Mononuclear cell (primary cell): Measurements from ENCODE around the gene ARHGEF16. TPM values are rescaled to one million over a fixed set of nuclear protein-coding genes. Genes with fewer than 3 reads are reported as not detected.

Experiments
- H3K27me3 ChIP-seq: 2 replicates; pipeline ENCODE4 v1.6.0; 2011; ENCODE audit warnings: low read length, control low read depth; ENCODE audit not compliant: insufficient read depth
- H3K4me1 ChIP-seq: 2 replicates; pipeline ENCODE4 v1.5.1; 2011; ENCODE audit warnings: mild to moderate bottlenecking, low read length, control low read depth; ENCODE audit not compliant: insufficient read depth
- H3K4me3 ChIP-seq: 2 replicates; pipeline ENCODE4 v1.5.1; 2011; ENCODE audit warnings: mild to moderate bottlenecking, low read length, moderate library complexity
- H3K9me3 ChIP-seq: 2 replicates; pipeline ENCODE4 v1.5.1; 2011; ENCODE audit warnings: low read depth, mild to moderate bottlenecking, control low read depth, low read length
- total RNA-seq: library from RNA; depleted of rRNA; stranded (reverse); fragments of >200 nt; gene quantifications from one replicate; pipeline ENCODE4 v1.2.3, GENCODE V29; 2012

ARHGEF16 gene
- total RNA-seq, 1 donor: not detected

- H3K4me1 ChIP-seq: no peaks in the 10 kb centered on the region
- H3K4me3 ChIP-seq: no peak overlapping the region
- H3K9me3 ChIP-seq: no peaks in the 10 kb centered on the region
- H3K27me3 ChIP-seq: no peaks in the 10 kb centered on the region
Observed at GRCh38 chr1:3498986-3499385, 44.5 kb downstream of the ARHGEF16 start.

DNA sequence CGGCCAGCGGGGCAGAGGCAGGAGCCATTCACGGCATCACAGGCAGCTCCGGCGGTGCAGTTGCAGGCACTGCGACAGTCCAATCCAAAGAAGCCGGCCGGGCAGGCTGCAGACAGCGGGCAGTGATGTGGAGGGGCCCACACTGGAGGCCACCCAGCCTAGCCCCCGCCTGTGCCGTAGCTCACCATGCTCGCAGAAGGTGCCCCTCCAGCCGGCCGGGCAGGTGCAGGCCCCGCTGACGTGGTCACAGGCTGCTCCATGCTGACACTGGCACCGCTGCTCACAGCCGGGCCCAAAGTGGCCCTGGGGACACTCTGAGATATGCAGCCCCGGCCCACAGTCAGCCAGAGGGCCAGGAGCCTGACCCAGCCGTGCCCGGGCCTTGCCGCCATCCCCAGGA lies 45.1 kb downstream of the ARHGEF16 start:
- Histone ChIP-seq H3K27me3 (no peaks in the 10 kb centered on the region), H3K9me3 (no peaks in the 10 kb centered on the region), H3K4me3 (no peak overlapping the region), H3K4me1 (no peaks in the 10 kb centered on the region)

GRCh38 chr1:3500265-3500835 lies 45.9 kb downstream of the ARHGEF16 start:
- Histone ChIP-seq H3K9me3 (no peaks in the 10 kb centered on the region), H3K4me3 (no peak overlapping the region), H3K27me3 (no peaks in the 10 kb centered on the region), H3K4me1 (no peaks in the 10 kb centered on the region)

- H3K4me1 ChIP-seq: no peaks in the 10 kb centered on the region
- no peaks in the 10 kb centered on the region for H3K9me3 ChIP-seq
- H3K27me3 ChIP-seq: no peaks in the 10 kb centered on the region
- H3K4me3 ChIP-seq: no peak overlapping the region
Observed at GRCh38 chr1:3501437-3501836, 47.0 kb downstream of the ARHGEF16 start.

DNA sequence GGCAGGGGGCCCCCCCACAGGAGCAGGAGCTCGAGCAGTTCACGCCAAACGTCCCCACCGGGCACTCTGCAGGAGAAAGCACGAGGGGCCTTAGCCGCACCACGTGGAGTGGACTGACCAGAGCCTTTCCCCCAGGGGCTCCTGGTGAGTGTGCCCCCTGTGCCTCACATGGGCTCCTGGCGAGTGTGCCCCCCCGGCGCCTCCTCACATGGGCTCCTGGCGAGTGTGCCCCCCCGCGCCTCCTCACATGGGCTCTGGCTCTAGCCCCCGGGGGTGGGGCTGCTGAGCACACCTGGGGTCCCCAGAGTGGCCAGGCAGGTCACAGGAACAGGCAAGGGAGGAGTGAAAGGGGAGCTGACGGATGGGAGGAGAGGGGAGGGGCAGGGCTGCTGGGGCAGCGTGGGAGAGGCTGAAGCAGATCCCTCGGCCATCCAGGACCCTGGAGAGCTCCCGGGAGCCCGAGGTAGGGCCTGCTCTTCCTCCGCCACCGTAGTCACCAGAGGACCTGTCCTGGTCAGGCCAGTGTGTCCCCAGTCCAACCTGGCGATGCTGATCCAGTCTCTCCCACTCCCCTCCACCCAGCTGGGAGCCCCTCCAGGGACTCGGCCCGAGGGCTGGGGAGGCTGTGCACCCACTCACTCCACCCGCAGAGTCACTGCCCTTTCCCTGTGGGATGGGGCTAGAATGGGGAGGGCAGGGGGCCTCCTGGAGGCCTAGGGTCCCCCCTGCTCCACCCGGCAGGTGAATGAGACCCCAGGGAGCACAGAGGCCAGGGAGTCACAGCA lies 47.6 kb downstream of the ARHGEF16 start:
- Histone ChIP-seq H3K9me3 (no peaks in the 10 kb centered on the region), H3K27me3 (no peaks in the 10 kb centered on the region), H3K4me3 (no peak overlapping the region), H3K4me1 (no peaks in the 10 kb centered on the region)

- Histone ChIP-seq H3K9me3 (no peaks in the 10 kb centered on the region), H3K27me3 (no peaks in the 10 kb centered on the region), H3K4me1 (no peaks in the 10 kb centered on the region), H3K4me3 (no peak overlapping the region)
Observed at GRCh38 chr1:3502641-3503524, 48.4 kb downstream of the ARHGEF16 start.

DNA sequence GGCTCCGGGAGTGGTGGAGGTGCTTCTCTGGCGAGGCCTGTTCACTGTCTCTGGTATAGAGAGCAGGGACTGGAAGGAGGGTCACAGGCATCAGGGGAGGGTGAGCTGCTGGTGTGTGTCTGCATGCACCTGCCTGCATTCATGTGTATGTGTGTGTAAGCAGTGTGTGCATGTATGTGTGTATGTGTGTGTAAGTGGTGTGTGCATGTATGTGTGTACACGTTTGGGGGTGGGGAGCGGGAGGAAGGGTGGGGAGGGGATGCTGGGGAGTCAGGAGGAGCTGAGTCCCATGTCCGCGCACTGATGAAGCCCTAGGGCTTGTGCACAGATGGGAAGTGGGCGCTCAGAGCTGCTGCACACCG lies 49.0 kb downstream of the ARHGEF16 start:
- H3K4me1 ChIP-seq: no peaks in the 10 kb centered on the region
- H3K9me3 ChIP-seq: no peaks in the 10 kb centered on the region
- H3K27me3 ChIP-seq: no peaks in the 10 kb centered on the region

DNA sequence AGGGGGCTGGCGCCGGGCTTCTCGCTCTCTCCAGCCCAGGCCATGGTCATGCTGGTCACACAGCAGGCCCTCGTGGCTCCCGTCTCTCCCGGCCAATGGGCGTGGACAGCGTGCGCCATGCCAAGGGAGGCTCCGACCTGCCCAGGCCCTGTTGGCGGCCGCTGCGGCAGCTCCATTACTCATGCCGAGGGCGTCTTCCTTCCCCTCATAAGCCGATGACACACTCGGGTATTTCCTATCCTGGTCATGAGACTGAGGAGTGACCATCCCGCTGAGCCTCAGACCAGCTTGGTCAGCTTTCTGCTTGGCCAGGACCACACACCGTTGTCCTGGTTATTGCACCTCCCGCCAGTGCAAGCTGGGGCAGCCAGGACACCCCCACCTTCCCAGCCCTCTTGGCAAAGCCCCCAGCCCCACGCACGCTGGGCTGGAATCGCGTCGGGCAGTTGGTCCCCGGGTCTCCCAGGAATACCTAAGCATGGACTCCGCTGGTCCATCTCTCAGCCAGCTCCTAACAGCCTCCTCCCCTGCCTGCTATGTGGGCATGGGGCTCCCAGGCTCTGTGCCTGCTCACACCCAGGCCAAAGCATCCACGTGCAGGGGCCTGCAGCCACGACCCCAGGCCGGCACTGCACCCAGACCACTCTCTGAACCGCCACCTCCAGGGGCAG lies 49.8 kb downstream of the ARHGEF16 start:
- Histone ChIP-seq H3K4me3 (no peak overlapping the region), H3K4me1 (no peaks in the 10 kb centered on the region), H3K9me3 (no peaks in the 10 kb centered on the region), H3K27me3 (no peaks in the 10 kb centered on the region)

More for the DNA sequence above, 49.0 kb downstream of the ARHGEF16 start:
- H3K4me3 ChIP-seq: no peak overlapping the region

GRCh38 chr1:3504822-3505153 lies 50.3 kb downstream of the ARHGEF16 start:
- Histone ChIP-seq H3K9me3 (no peaks in the 10 kb centered on the region), H3K4me3 (no peak overlapping the region), H3K4me1 (no peaks in the 10 kb centered on the region), H3K27me3 (no peaks in the 10 kb centered on the region)

GRCh38 chr1:3505161-3505560 lies 50.7 kb downstream of the ARHGEF16 start:
- Histone ChIP-seq H3K27me3 (no peaks in the 10 kb centered on the region), H3K9me3 (no peaks in the 10 kb centered on the region), H3K4me3 (no peak overlapping the region), H3K4me1 (no peaks in the 10 kb centered on the region)

DNA sequence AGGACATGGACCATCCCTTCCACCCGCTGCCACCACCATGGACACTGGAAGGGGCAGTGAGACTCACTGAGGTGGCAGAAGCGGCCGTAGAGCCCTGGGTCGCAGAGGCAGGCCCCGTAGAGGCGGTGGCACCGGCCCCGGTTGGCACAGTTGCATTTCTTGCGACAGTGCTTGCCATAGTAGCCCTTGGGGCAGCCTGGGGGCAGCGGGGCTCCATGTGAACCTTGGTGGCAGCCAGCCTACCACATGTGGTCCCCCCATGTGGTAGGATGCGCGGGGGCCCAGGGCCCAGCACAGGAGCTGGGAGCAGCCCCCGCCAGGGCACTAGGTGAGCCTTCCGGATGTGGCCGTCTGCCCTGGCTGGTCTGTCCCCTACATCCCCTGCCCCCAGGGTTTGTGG lies 51.6 kb downstream of the ARHGEF16 start:
- Histone ChIP-seq H3K9me3 (no peaks in the 10 kb centered on the region), H3K27me3 (no peaks in the 10 kb centered on the region), H3K4me1 (no peaks in the 10 kb centered on the region), H3K4me3 (no peak overlapping the region)

DNA sequence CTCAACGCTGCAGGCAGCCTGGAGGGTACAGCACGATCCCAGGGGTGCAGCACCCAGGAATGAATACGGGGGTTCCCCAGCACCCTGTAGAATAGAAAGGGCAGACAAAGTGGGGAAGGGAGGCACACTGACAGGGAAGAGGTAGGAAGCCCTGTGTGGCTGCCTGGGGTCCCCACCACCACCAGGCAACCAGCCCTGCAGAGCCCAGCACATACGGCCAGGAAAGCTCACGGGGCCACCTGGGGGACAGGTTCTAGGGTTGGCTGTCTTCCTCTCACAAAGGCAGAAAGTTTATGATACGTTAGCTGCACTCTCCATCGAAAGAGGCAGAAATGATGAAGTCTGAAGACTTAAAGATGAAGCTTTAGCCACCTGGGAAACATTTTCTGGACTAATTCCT lies 52.5 kb downstream of the ARHGEF16 start:
- no peak overlapping the region for H3K4me3 ChIP-seq
- H3K27me3 ChIP-seq: no peaks in the 10 kb centered on the region
- no peaks in the 10 kb centered on the region for H3K4me1 ChIP-seq
- H3K9me3 ChIP-seq: no peaks in the 10 kb centered on the region

GRCh38 chr1:3507636-3508275 lies 53.3 kb downstream of the ARHGEF16 start:
- no peaks in the 10 kb centered on the region for H3K27me3 ChIP-seq
- H3K4me3 ChIP-seq: no peak overlapping the region
- H3K9me3 ChIP-seq: no peaks in the 10 kb centered on the region

GRCh38 chr1:3508757-3509415 lies 54.4 kb downstream of the ARHGEF16 start:
- Histone ChIP-seq H3K27me3 (no peaks in the 10 kb centered on the region), H3K4me1 (no peaks in the 10 kb centered on the region), H3K9me3 (no peaks in the 10 kb centered on the region), H3K4me3 (no peak overlapping the region)

More at GRCh38 chr1:3507636-3508275, 53.3 kb downstream of the ARHGEF16 start:
- H3K4me1 ChIP-seq: no peaks in the 10 kb centered on the region
